ENCODE measurements around the gene DUSP28. TPM values are rescaled to one million over a fixed set of nuclear protein-coding genes. Genes with fewer than 3 reads are reported as not detected.
A peak's percentile ranks its signal among the peaks of the same experiment; 100 is the strongest.

Gene DUSP28
- total RNA-seq, 1 donor from 2014 or later, result 2.8 TPM

DNA sequence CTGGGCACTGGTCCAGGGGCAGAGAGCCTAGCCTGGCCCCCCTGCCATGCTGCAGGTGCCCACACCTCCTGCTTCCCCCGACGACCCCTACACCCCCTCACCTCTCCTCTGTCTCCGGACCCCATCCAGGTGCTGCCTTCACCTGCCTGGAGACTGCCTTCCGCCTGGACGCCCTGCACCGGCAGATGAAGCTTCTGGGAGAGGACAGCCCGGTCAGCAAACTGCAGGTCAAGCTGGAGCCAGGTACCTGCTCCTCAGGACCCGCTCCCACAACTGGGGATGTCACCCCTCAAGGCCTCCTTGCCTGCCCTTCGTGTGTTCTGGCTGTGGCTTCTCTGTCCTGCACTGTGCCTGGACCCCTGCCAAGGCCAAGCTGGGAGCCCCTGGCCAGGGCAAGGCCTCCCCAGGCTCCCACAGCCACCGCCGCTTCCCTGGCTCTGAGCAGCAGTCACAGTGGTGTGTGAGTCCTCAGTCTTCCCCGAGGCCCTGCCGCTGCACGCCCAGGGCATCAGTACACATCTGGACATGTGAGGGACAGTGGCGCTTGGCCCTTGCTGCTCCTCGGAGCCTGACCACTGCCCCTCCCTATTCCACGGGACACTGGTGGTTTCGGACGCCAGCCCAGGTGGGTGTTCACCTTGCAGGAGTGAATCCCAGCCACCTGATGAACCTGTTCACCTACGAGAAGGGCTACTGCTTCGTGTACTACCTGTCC lies 14.4 kb downstream of the DUSP28 start:
- peak; percentile 19 for DNase-seq
- H3K27me3 Mint-ChIP-seq (ENCODE audit: unreplicated experiment), result peaks cover 6% of the 10 kb centered on the region
- H3K27ac Mint-ChIP-seq (ENCODE audit: unreplicated experiment), result no peak overlapping the region
- H3K4me3 Mint-ChIP-seq (ENCODE audit: unreplicated experiment), result no peak overlapping the region
- peaks cover 1% of the 10 kb centered on the region for H3K4me1 Mint-ChIP-seq (ENCODE audit: low read depth, unreplicated experiment)
- TF ChIP-seq, protein P1, sequence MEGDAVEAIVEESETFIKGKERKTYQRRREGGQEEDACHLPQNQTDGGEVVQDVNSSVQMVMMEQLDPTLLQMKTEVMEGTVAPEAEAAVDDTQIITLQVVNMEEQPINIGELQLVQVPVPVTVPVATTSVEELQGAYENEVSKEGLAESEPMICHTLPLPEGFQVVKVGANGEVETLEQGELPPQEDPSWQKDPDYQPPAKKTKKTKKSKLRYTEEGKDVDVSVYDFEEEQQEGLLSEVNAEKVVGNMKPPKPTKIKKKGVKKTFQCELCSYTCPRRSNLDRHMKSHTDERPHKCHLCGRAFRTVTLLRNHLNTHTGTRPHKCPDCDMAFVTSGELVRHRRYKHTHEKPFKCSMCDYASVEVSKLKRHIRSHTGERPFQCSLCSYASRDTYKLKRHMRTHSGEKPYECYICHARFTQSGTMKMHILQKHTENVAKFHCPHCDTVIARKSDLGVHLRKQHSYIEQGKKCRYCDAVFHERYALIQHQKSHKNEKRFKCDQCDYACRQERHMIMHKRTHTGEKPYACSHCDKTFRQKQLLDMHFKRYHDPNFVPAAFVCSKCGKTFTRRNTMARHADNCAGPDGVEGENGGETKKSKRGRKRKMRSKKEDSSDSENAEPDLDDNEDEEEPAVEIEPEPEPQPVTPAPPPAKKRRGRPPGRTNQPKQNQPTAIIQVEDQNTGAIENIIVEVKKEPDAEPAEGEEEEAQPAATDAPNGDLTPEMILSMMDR (IDR thresholded peaks at IDR 0.05; ENCODE audit: partially characterized antibody, unreplicated experiment), result no peak
- peaks cover 3% of the 10 kb centered on the region for H3K9me3 Mint-ChIP-seq (ENCODE audit: unreplicated experiment)
- H3K36me3 Mint-ChIP-seq (ENCODE audit: unreplicated experiment), result no peaks in the 10 kb centered on the region

- H3K4me3 Mint-ChIP-seq (ENCODE audit: unreplicated experiment), result no peak overlapping the region
- H3K36me3 Mint-ChIP-seq (ENCODE audit: unreplicated experiment), result peaks cover 1% of the 10 kb centered on the region
- H3K4me1 Mint-ChIP-seq (ENCODE audit: low read depth, unreplicated experiment), result peaks cover 4% of the 10 kb centered on the region
Observed at GRCh38 chr2:240575101-240575965, 15.2 kb downstream of the DUSP28 start.

GRCh38 chr2:240576036-240576435 lies 15.9 kb downstream of the DUSP28 start:
- no peak overlapping the region for H3K4me3 Mint-ChIP-seq (ENCODE audit: unreplicated experiment)
- peaks cover 4% of the 10 kb centered on the region for H3K27me3 Mint-ChIP-seq (ENCODE audit: unreplicated experiment)
- TF ChIP-seq, protein P1 (IDR thresholded peaks at IDR 0.05; ENCODE audit: partially characterized antibody, unreplicated experiment), result no peak
- peaks cover 7% of the 10 kb centered on the region for H3K4me1 Mint-ChIP-seq (ENCODE audit: low read depth, unreplicated experiment)
- H3K36me3 Mint-ChIP-seq (ENCODE audit: unreplicated experiment), result peaks cover 8% of the 10 kb centered on the region
- H3K9me3 Mint-ChIP-seq (ENCODE audit: unreplicated experiment), result peaks cover 7% of the 10 kb centered on the region
- no peak overlapping the region for H3K27ac Mint-ChIP-seq (ENCODE audit: unreplicated experiment)
- no peak for DNase-seq

More at GRCh38 chr2:240575101-240575965, 15.2 kb downstream of the DUSP28 start:
- TF ChIP-seq, protein P1 (IDR thresholded peaks at IDR 0.05; ENCODE audit: partially characterized antibody, unreplicated experiment), result no peak
- Mint-ChIP-seq H3K27ac (ENCODE audit: unreplicated experiment) (no peak overlapping the region), H3K9me3 (ENCODE audit: unreplicated experiment) (peaks cover 7% of the 10 kb centered on the region), H3K27me3 (ENCODE audit: unreplicated experiment) (peaks cover 5% of the 10 kb centered on the region)
- DNase-seq, result peak; percentile 7

- no peak overlapping the region for H3K27ac Mint-ChIP-seq (ENCODE audit: unreplicated experiment)
- H3K27me3 Mint-ChIP-seq (ENCODE audit: unreplicated experiment), result peaks cover 2% of the 10 kb centered on the region
- H3K4me1 Mint-ChIP-seq (ENCODE audit: low read depth, unreplicated experiment), result peaks cover 7% of the 10 kb centered on the region
- peaks cover 13% of the 10 kb centered on the region for H3K36me3 Mint-ChIP-seq (ENCODE audit: unreplicated experiment)
- H3K4me3 Mint-ChIP-seq (ENCODE audit: unreplicated experiment), result no peak overlapping the region
- H3K9me3 Mint-ChIP-seq (ENCODE audit: unreplicated experiment), result peaks cover 9% of the 10 kb centered on the region
- TF ChIP-seq, protein P1 (IDR thresholded peaks at IDR 0.05; ENCODE audit: partially characterized antibody, unreplicated experiment), result no peak
- no peak for DNase-seq
Observed at GRCh38 chr2:240576436-240577205, 16.5 kb downstream of the DUSP28 start.
